ENCODE results near the gene HRG.

Gene HRG

GRCh38 chr3:186640929-186641328 lies 24.9 kb upstream of the HRG start:
- peaks cover 9% of the 10 kb centered on the region for H3K9me3 ChIP-seq (ENCODE audit: low read length)
- no peaks in the 10 kb centered on the region; the same call in 1 of the 2 replicates for H3K27me3 ChIP-seq (ENCODE audit: insufficient read depth, low read length)
- no peaks in the 10 kb centered on the region; the same call in 1 of the 2 replicates for H3K36me3 ChIP-seq (ENCODE audit: insufficient read depth, low read length)
- TF ChIP-seq, protein P1, sequence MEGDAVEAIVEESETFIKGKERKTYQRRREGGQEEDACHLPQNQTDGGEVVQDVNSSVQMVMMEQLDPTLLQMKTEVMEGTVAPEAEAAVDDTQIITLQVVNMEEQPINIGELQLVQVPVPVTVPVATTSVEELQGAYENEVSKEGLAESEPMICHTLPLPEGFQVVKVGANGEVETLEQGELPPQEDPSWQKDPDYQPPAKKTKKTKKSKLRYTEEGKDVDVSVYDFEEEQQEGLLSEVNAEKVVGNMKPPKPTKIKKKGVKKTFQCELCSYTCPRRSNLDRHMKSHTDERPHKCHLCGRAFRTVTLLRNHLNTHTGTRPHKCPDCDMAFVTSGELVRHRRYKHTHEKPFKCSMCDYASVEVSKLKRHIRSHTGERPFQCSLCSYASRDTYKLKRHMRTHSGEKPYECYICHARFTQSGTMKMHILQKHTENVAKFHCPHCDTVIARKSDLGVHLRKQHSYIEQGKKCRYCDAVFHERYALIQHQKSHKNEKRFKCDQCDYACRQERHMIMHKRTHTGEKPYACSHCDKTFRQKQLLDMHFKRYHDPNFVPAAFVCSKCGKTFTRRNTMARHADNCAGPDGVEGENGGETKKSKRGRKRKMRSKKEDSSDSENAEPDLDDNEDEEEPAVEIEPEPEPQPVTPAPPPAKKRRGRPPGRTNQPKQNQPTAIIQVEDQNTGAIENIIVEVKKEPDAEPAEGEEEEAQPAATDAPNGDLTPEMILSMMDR (IDR thresholded peaks at IDR 0.05; ENCODE audit: low read length), result no peak
- no peak for TF ChIP-seq EZH2 (IDR thresholded peaks at IDR 0.05; ENCODE audit: borderline replicate concordance, low read length)
- no peak overlapping the region for H3K27ac ChIP-seq (ENCODE audit: low read depth, low read length, poor library complexity, severe bottlenecking)
- H4K20me1 ChIP-seq (ENCODE audit: insufficient read depth, low read length), result no peaks in the 10 kb centered on the region
- no peaks in the 10 kb centered on the region for H3F3A ChIP-seq (ENCODE audit: insufficient read depth, low read length)
- H3K9ac ChIP-seq (ENCODE audit: low read length), result no peak overlapping the region
- no peaks in the 10 kb centered on the region for H3K9me2 ChIP-seq (ENCODE audit: low read depth, low read length)
- no peak overlapping the region for H3K4me2 ChIP-seq (ENCODE audit: low read length)
- no peaks in the 10 kb centered on the region for H3K4me1 ChIP-seq (ENCODE audit: insufficient read depth, low read length, severe bottlenecking)
- no peak overlapping the region for H3K4me3 ChIP-seq (ENCODE audit: low read depth, low read length, poor library complexity, severe bottlenecking)
- no peak overlapping the region for H2AFZ ChIP-seq (ENCODE audit: low read length)
- no peaks in the 10 kb centered on the region for H3K79me2 ChIP-seq (ENCODE audit: insufficient read depth, low read length)

GRCh38 chr3:186642014-186642413 lies 23.8 kb upstream of the HRG start:
- no peaks in the 10 kb centered on the region for H3K9me2 ChIP-seq (ENCODE audit: low read depth, low read length)
- H3K36me3 ChIP-seq (ENCODE audit: insufficient read depth, low read length), result no peaks in the 10 kb centered on the region; the same call in 1 of the 2 replicates
- no peak overlapping the region for H3K27ac ChIP-seq (ENCODE audit: low read depth, low read length, poor library complexity, severe bottlenecking)
- no peaks in the 10 kb centered on the region for H3K4me1 ChIP-seq (ENCODE audit: insufficient read depth, low read length, severe bottlenecking)
- no peak overlapping the region for H3K4me2 ChIP-seq (ENCODE audit: low read length)
- no peak for TF ChIP-seq EZH2 (IDR thresholded peaks at IDR 0.05; ENCODE audit: borderline replicate concordance, low read length)
- TF ChIP-seq, protein P1 (IDR thresholded peaks at IDR 0.05; ENCODE audit: low read length), result no peak
- H3F3A ChIP-seq (ENCODE audit: insufficient read depth, low read length), result no peaks in the 10 kb centered on the region
- H3K27me3 ChIP-seq (ENCODE audit: insufficient read depth, low read length), result no peaks in the 10 kb centered on the region; the same call in 1 of the 2 replicates
- peaks cover 9% of the 10 kb centered on the region for H3K9me3 ChIP-seq (ENCODE audit: low read length)
- no peaks in the 10 kb centered on the region for H4K20me1 ChIP-seq (ENCODE audit: insufficient read depth, low read length)
- no peak overlapping the region for H3K4me3 ChIP-seq (ENCODE audit: low read depth, low read length, poor library complexity, severe bottlenecking)
- H3K9ac ChIP-seq (ENCODE audit: low read length), result no peak overlapping the region
- no peaks in the 10 kb centered on the region for H3K79me2 ChIP-seq (ENCODE audit: insufficient read depth, low read length)
- no peak overlapping the region for H2AFZ ChIP-seq (ENCODE audit: low read length)

DNA sequence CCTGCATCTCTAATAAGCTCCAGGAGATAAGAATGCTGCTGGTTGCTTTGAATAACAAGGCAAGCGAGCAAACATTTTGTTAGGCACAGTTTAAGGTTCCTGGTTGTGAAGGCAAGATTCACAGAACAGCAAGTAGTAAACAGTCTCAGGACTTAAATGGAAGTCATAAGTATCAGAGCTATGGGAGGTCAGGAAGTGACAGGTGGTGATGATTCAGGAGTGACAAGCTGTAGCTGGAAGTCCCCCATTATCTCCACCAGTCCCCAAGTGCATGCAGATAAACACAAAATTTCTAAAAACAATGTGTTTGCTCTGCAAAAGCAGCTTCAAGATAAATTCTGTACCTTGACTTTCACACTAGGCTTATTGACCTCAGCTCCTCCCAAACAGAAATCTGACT lies 22.3 kb upstream of the HRG start:
- no peaks in the 10 kb centered on the region for H4K20me1 ChIP-seq (ENCODE audit: insufficient read depth, low read length)
- no peak overlapping the region for H3K4me3 ChIP-seq (ENCODE audit: low read depth, low read length, poor library complexity, severe bottlenecking)
- no peaks in the 10 kb centered on the region for H3F3A ChIP-seq (ENCODE audit: insufficient read depth, low read length)
- H2AFZ ChIP-seq (ENCODE audit: low read length), result no peak overlapping the region
- no peak overlapping the region for H3K27ac ChIP-seq (ENCODE audit: low read depth, low read length, poor library complexity, severe bottlenecking)
- no peaks in the 10 kb centered on the region for H3K79me2 ChIP-seq (ENCODE audit: insufficient read depth, low read length)
- no peak for TF ChIP-seq EZH2 (IDR thresholded peaks at IDR 0.05; ENCODE audit: borderline replicate concordance, low read length)
- TF ChIP-seq, protein P1 (IDR thresholded peaks at IDR 0.05; ENCODE audit: low read length), result no peak
- H3K36me3 ChIP-seq (ENCODE audit: insufficient read depth, low read length), result no peaks in the 10 kb centered on the region; the same call in 1 of the 2 replicates
- no peak overlapping the region for H3K4me2 ChIP-seq (ENCODE audit: low read length)
- H3K27me3 ChIP-seq (ENCODE audit: insufficient read depth, low read length), result no peaks in the 10 kb centered on the region; the same call in 1 of the 2 replicates
- H3K9ac ChIP-seq (ENCODE audit: low read length), result no peak overlapping the region
- H3K9me2 ChIP-seq (ENCODE audit: low read depth, low read length), result no peaks in the 10 kb centered on the region
- H3K4me1 ChIP-seq (ENCODE audit: insufficient read depth, low read length, severe bottlenecking), result no peaks in the 10 kb centered on the region
- peaks cover 8% of the 10 kb centered on the region for H3K9me3 ChIP-seq (ENCODE audit: low read length)
